HepG2 (cell line): ENCODE results near the gene GLG1. TPM values are rescaled to one million over a fixed set of nuclear protein-coding genes. Genes with fewer than 3 reads are reported as not detected.

Experiments used
- ATAC-seq: fragments of 200-7000 bp; cut with Tn5 transposase; 3 replicates; pipeline ENCODE4 v1.9.1; 2020; ENCODE audit warnings: mild to moderate bottlenecking, moderate library complexity
- BruUV-seq: library from RNA; stranded (reverse); fragments of 400-500 nt; replicated peaks from 2 replicates; lab custom pipeline; 2021; lab: Mats Ljungman, UMichigan
- CTCF ChIA-PET: fragments of 300-600 bp; formaldehyde crosslinking; extraction: SDS; loops from one replicate; lab custom pipeline; 2021; ENCODE audit warnings: low total read pairs, inconsistent platforms, low intra/inter-chr PET ratio; lab: Yijun Ruan, JAX
- POLR2A ChIA-PET: fragments of 350-600 bp; sonication (Branson Sonifier 250); formaldehyde crosslinking; loops from one replicate; lab custom pipeline; 2020; ENCODE audit warnings: antibody characterized with exemption, inconsistent platforms; lab: Yijun Ruan, JAX
- DNase-seq: peaks from one replicate; pipeline ENCODE4 v3.0.0-alpha.2; 2015; ENCODE audit warnings: low spot score
- FAIRE-seq: peaks from 3 replicates; lab custom pipeline; 2011; peaks lifted over from hg19 to GRCh38; lab: Jason Lieb, UNC
- H2AFZ ChIP-seq: one replicate; pipeline ENCODE4 v1.6.1; 2011; ENCODE audit warnings: low read length, inconsistent platforms
- H3K27ac ChIP-seq: fragments of 300-600 bp; 3 replicates; pipeline ENCODE4 v1.8.0; 2011; ENCODE audit warnings: mixed run types, mild to moderate bottlenecking, mixed read lengths, low read length, inconsistent platforms; ENCODE audit not compliant: insufficient read depth; ENCODE audit errors: extremely low read length
- H3K27me3 ChIP-seq, 2 experiments: fragments of 200-600 bp in 1 of 2; 2 replicates in 1 of 2; 3 replicates in 1 of 2; pipeline versions ENCODE4 v1.6.0 to v1.8.0; 2011; ENCODE audit warnings: low read length in 2 of 2, mild to moderate bottlenecking in 2 of 2, moderate library complexity in 2 of 2, inconsistent platforms in 1 of 2; ENCODE audit not compliant: insufficient read depth in 2 of 2, control insufficient read depth in 1 of 2
- H3K36me3 ChIP-seq, 2 experiments: fragments of 200-600 bp in 1 of 2; replicated peaks in 1 of 2; 2 replicates in 1 of 2; 3 replicates in 1 of 2; pipeline versions ENCODE4 v1.5.1 to v1.8.0; 2011; ENCODE audit warnings: low read length in 2 of 2, inconsistent platforms in 1 of 2; ENCODE audit not compliant: insufficient read depth in 2 of 2, control insufficient read depth in 1 of 2
- H3K4me1 ChIP-seq: 2 replicates; pipeline ENCODE4 v1.5.1; 2012; ENCODE audit warnings: low read length, inconsistent platforms; ENCODE audit not compliant: insufficient read depth
- H3K4me2 ChIP-seq: 2 replicates; pipeline ENCODE4 v1.6.0; 2011; ENCODE audit warnings: low read depth, low read length, inconsistent platforms
- H3K4me3 ChIP-seq, 3 experiments: fragments of 200-600 bp in 1 of 3; sonication (generic), shearing (Covaris generic) in 1 of 3; replicated peaks in 1 of 3; 2 replicates each; pipeline ENCODE4 v1.5.1; 2011 to 2016; ENCODE audit warnings: low read length in 3 of 3, inconsistent platforms in 2 of 3, low read depth in 2 of 3, mild to moderate bottlenecking in 2 of 3, control low read depth in 1 of 3, mixed read lengths in 1 of 3; ENCODE audit not compliant: insufficient read depth in 1 of 3
- H3K79me2 ChIP-seq: one replicate; pipeline ENCODE4 v1.6.1; 2011; ENCODE audit warnings: low read length, inconsistent platforms; ENCODE audit not compliant: insufficient read depth
- H3K9ac ChIP-seq: 2 replicates; pipeline ENCODE4 v1.6.0; 2011; ENCODE audit warnings: mild to moderate bottlenecking, low read depth, low read length, inconsistent platforms; ENCODE audit not compliant: insufficient read depth
- H3K9me3 ChIP-seq: 2 replicates; pipeline ENCODE4 v1.5.1; 2012; ENCODE audit warnings: mild to moderate bottlenecking, low read length
- H4K20me1 ChIP-seq: 2 replicates; pipeline ENCODE4 v1.6.0; 2011; ENCODE audit warnings: inconsistent platforms, mild to moderate bottlenecking, low read length, moderate library complexity; ENCODE audit not compliant: insufficient read depth
- CSRNP2 ChIP-seq: sonication (generic); formaldehyde crosslinking; conservative IDR thresholded peaks from 2 replicates; pipeline ENCODE4 v1.8.0; 2022; ENCODE audit warnings: low read depth, missing genetic modification reagents
- EZH2 ChIP-seq: conservative IDR thresholded peaks from 2 replicates; pipeline ENCODE4 v1.6.1; 2012; ENCODE audit warnings: mild to moderate bottlenecking, low read depth, low read length, moderate library complexity
- FOXO1 ChIP-seq: sonication (generic); formaldehyde crosslinking; IDR thresholded peaks from 2 replicates; pipeline ENCODE4 v1.4.0; 2020; ENCODE audit warnings: missing genetic modification reagents
- KAT2B ChIP-seq: fragments of 150-350 bp; IDR thresholded peaks from 2 replicates; pipeline ENCODE4 v1.6.1; 2014; ENCODE audit warnings: low read depth, low read length, borderline replicate concordance
- MEIS1 ChIP-seq: sonication (generic); formaldehyde crosslinking; IDR thresholded peaks from 2 replicates; pipeline ENCODE4 v1.9.0; 2021; ENCODE audit warnings: mild to moderate bottlenecking, missing genetic modification reagents, moderate library complexity, borderline replicate concordance
- SIX4 ChIP-seq: sonication (generic); formaldehyde crosslinking; IDR thresholded peaks from 2 replicates; pipeline ENCODE4 v1.4.0; 2020; ENCODE audit warnings: missing genetic modification reagents
- SMAD1 ChIP-seq: sonication (generic); formaldehyde crosslinking; IDR thresholded peaks from 2 replicates; pipeline ENCODE4 v1.4.0; 2020; ENCODE audit warnings: missing genetic modification reagents, low read depth, mild to moderate bottlenecking, borderline replicate concordance
- ZNF33A ChIP-seq: sonication (generic); formaldehyde crosslinking; IDR thresholded peaks from 2 replicates; pipeline ENCODE4 v1.5.1; 2020; ENCODE audit warnings: missing genetic modification reagents, mild to moderate bottlenecking, moderate library complexity, borderline replicate concordance
- ZNF431 ChIP-seq: sonication (generic); formaldehyde crosslinking; IDR thresholded peaks from 2 replicates; pipeline ENCODE4 v1.9.0; 2022; ENCODE audit warnings: missing genetic modification reagents, low read depth, mild to moderate bottlenecking, borderline replicate concordance
- ZNF570 ChIP-seq: sonication (generic); formaldehyde crosslinking; IDR thresholded peaks from 2 replicates; pipeline ENCODE4 v1.4.0; 2020; ENCODE audit warnings: mild to moderate bottlenecking, missing genetic modification reagents, borderline replicate concordance
- ZNF740 ChIP-seq: sonication (generic); formaldehyde crosslinking; IDR thresholded peaks from 2 replicates; pipeline ENCODE4 v1.4.0; 2020; ENCODE audit warnings: missing genetic modification reagents
- WGBS: methylation state at CpG from one replicate; pipeline ENCODE4 v1.1.6; 2017; ENCODE audit warnings: low lambda C conversion rate; 5-methylcytosine and 5-hydroxymethylcytosine counted together
- in situ Hi-C: cut with HindIII; loops from 2 replicates; pipeline ENCODE4 v1.10.0; 2017; ENCODE audit warnings: low pct_unique_long_range_greater_than_20kb; ENCODE audit not compliant: extremely low pct_ligation_motif_present
- intact Hi-C: fragments of 100-400 bp; cut with micrococcal nuclease; formaldehyde crosslinking; loops from one replicate; pipeline ENCODE4 v1.10.0; 2022; ENCODE audit not compliant: unreplicated experiment
- polyA plus RNA-seq, 8 experiments: library from polyadenylated mRNA; depleted of rRNA in 3 of 8; stranded (reverse) in 7 of 8; unstranded in 1 of 8; fragments of >200 nt; fragmentation: Illumina TruSeq in 4 of 8; extraction: Trizol in 4 of 8; gene quantifications; 2 replicates each; pipeline versions ENCODE4 v1.2.1 to v1.2.3, GENCODE V29; 2011 to 2016; ENCODE audit warnings: low read depth in 4 of 8, missing spikeins in 1 of 8, mixed read lengths in 1 of 8; ENCODE audit not compliant: insufficient read depth in 1 of 8
- total RNA-seq, 5 experiments: library from RNA; depleted of rRNA; stranded (reverse); fragments of >200 nt; fragmentation: Illumina TruSeq; extraction: Trizol; gene quantifications; 2 replicates each; pipeline ENCODE4 v1.2.3, GENCODE V29; 2016; ENCODE audit warnings: low read depth in 1 of 5

GLG1 gene
- total and polyA plus RNA-seq, 2 of the 13 experiments (the other 11 are each of a cell fraction or from before 2014, with no cell fraction given): 87.7 to 141 TPM

- ATAC-seq (no peak), FAIRE-seq (no peak)
- BruUV-seq: no TSS peak
- Histone ChIP-seq H3K4me3 (no peak overlapping the region), H3K27ac (no peak overlapping the region), H2AFZ (no peak overlapping the region), H4K20me1 (no peaks in the 10 kb centered on the region), H3K79me2 (no peaks in the 10 kb centered on the region), H3K36me3 (peaks cover 39 to 88% of the 10 kb centered on the region in 2 experiments), H3K4me1 (no peaks in the 10 kb centered on the region), H3K9me3 (no peaks in the 10 kb centered on the region), H3K27me3 (no peaks in the 10 kb centered on the region)
- in situ Hi-C loops: no loop called here
- CTCF ChIA-PET: no interaction called here
- intact Hi-C loops: no loop called here
- no peak for TF ChIP-seq FOXO1 (CRISPR knock-in tag)
- TF ChIP-seq KAT2B: no peak
- no peak for TF ChIP-seq EZH2
- TF ChIP-seq ZNF570: no peak
- TF ChIP-seq, all 625 proteins: peak for 0
- POLR2A ChIA-PET: no interaction called here
- 93% methylated on average over 6 of the region's 6 CpGs for WGBS
- H3K9ac ChIP-seq: no peak overlapping the region
- no peak for DNase-seq
- no peak overlapping the region for H3K4me2 ChIP-seq
These were observed 140.8 kb downstream of the GLG1 start for GRCh38 chr16:74465851-74466685.

- ChIA-PET CTCF (no interaction called here), POLR2A (no interaction called here)
- FAIRE-seq (no peak), DNase-seq (no peak), ATAC-seq (no peak)
- Histone ChIP-seq H2AFZ (no peak overlapping the region), H3K9me3 (no peaks in the 10 kb centered on the region), H3K27ac (no peak overlapping the region), H3K36me3 (peaks cover 39 to 87% of the 10 kb centered on the region in 2 experiments), H3K4me1 (no peaks in the 10 kb centered on the region), H3K9ac (no peak overlapping the region), H3K27me3 (no peaks in the 10 kb centered on the region), H3K4me2 (no peak overlapping the region), H3K4me3 (no peak overlapping the region), H3K79me2 (no peaks in the 10 kb centered on the region), H4K20me1 (no peaks in the 10 kb centered on the region)
- intact Hi-C loops: no loop called here
- no TSS peak for BruUV-seq
- 95% methylated on average over 7 of the region's 7 CpGs for WGBS
- TF ChIP-seq ZNF33A (CRISPR knock-in tag) (no peak), CSRNP2 (CRISPR knock-in tag) (no peak), ZNF431 (CRISPR knock-in tag) (no peak), ZNF740 (CRISPR knock-in tag) (no peak), SMAD1 (no peak), MEIS1 (CRISPR knock-in tag) (no peak), SIX4 (CRISPR knock-in tag) (no peak)
- in situ Hi-C loops: no loop called here
These were observed 141.6 kb downstream of the GLG1 start for GRCh38 chr16:74465281-74465680.
